ENCODE data around the gene STIM2. TPM values are rescaled to one million over a fixed set of nuclear protein-coding genes. Genes with fewer than 3 reads are reported as not detected.

Gene STIM2
- total and polyA plus RNA-seq, 2 donors (not counting 1 experiment from before 2014, with no cell fraction given), result 48.6 to 96.0 TPM

DNA sequence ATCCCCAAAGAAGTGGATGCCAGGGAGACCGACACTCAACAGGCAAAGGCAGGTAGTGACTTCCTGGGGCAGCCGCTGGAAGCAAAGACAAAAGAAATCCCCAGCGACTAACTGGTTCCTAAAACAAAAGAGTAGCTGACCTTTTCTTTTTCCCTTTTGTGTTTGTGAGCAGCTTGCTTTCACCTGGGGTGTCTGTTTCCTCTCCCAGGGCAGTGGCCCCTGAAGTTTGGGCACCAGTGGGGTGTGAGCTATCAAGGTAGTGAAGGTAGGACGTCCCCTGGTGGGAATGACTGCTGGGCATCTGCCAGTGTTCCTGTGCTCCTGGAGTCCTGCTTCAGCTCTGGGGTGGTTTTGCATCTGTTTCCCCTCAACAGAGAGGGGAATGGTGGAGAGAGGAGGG, 41.6 kb upstream of the STIM2 start:
- Histone ChIP-seq H3K4me1 (ENCODE audit: control insufficient read depth in 2 of 2, insufficient read depth in 2 of 2, low read length in 2 of 2) (peaks cover 40 to 47% of the 10 kb centered on the region in 2 donors), H3K36me3 (replicated peaks in 1 of 2; ENCODE audit: control extremely low read depth in 1 of 2, control insufficient read depth in 1 of 2, extremely low read depth in 1 of 2, insufficient read depth in 2 of 2, low read length in 1 of 2) (no peaks in the 10 kb centered on the region), H4K20me1 (ENCODE audit: control insufficient read depth, insufficient read depth, low read length, poor library complexity, severe bottlenecking) (peaks cover 6% of the 10 kb centered on the region), H2AFZ (ENCODE audit: insufficient read depth, low read depth, low read length, poor library complexity, severe bottlenecking) (no peak overlapping the region), H3K4me2 (replicated peaks; ENCODE audit: low read depth, low read length, poor library complexity, severe bottlenecking) (peak overlapping the region; percentile 45), H3K27me3 (replicated peaks in 1 of 4; ENCODE audit: control extremely low read depth in 1 of 4, control insufficient read depth in 3 of 4, insufficient read depth in 4 of 4, low read length in 3 of 4) (peaks cover 0 to 76% (median 47%) of the 10 kb centered on the region in 4 experiments), H3K27ac (ENCODE audit: low read length in 2 of 2) (no peak overlapping the region), H3K9ac (ENCODE audit: low read length) (no peak overlapping the region), H3K4me3 (ENCODE audit: control extremely low read depth in 1 of 5, extremely low read depth in 1 of 5, insufficient read depth in 1 of 5, low read depth in 2 of 5, low read length in 4 of 5) (no peak overlapping the region), H3K79me2 (ENCODE audit: control insufficient read depth, insufficient read depth, low read length) (peaks cover 4% of the 10 kb centered on the region), H3K9me3 (ENCODE audit: control extremely low read depth in 1 of 3, control insufficient read depth in 2 of 3, insufficient read depth in 1 of 3, low read length in 2 of 3) (peaks cover 0 to 19% (median 15%) of the 10 kb centered on the region in 3 donors)
- no peak overlapping the region for H3K4me3 Mint-ChIP-seq
- peaks cover 6% of the 10 kb centered on the region for H3K9me3 Mint-ChIP-seq (ENCODE audit: insufficient read depth)
- TF ChIP-seq EZH2 (IDR thresholded peaks at IDR 0.05; ENCODE audit: borderline replicate concordance, insufficient read depth, low read depth, low read length, poor library complexity, severe bottlenecking) (no peak), CTCF (IDR thresholded peaks at IDR 0.05) (no peak)
- DNase-seq, result no peak
- H3K4me1 Mint-ChIP-seq, result peaks cover 52% of the 10 kb centered on the region
- intact Hi-C loops (cut with micrococcal nuclease), result no loop called here
- ChIA-PET CTCF (interaction anchor here (1.2 to 1.6 kb wide), 2 partner anchors 8 to 11 kb away, joined by 3 to 4 read pairs; no protein-coding TSS in a partner anchor), POLR2A (no interaction called here)
- H3K27ac Mint-ChIP-seq, result no peak overlapping the region
- peaks cover 74% of the 10 kb centered on the region for H3K27me3 Mint-ChIP-seq
- 33% methylated on average over 3 of the region's 4 CpGs for WGBS (ENCODE audit: insufficient coverage)
- ATAC-seq (ENCODE audit: low read depth), result no peak

DNA sequence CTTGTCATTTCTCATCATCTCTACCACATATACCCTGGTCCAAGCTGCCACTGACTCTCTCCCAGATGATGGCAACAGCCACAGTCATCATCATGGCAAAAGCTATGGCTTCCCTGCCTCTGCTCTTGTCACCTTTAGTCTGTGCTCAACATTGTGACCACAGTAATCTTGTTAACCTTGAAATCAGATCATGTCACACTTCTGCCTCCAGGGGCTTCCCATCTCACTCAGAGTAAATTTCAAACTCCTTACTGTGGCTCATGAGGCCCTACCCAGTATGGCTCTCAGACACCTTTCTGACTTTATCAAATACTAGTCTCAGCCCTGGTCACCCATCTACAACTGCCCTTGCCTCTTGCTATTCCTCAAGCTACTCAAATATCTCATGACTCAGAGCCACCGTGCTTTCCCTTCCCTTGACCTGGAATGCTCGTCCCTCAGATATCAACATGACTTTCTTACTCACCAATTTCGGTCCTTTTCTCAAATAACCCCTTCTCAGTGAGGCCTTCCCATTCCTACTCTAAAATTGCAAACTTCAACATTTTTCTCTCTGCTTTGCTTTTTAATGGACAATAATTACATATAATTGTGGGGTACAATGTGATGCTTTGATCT, 41.1 kb upstream of the STIM2 start:
- ATAC-seq (ENCODE audit: low read depth) (no peak), DNase-seq (no peak)
- H2AFZ ChIP-seq (ENCODE audit: insufficient read depth, low read depth, low read length, poor library complexity, severe bottlenecking), result no peak overlapping the region
- intact Hi-C loops (cut with micrococcal nuclease), result loop anchor here (5.0 kb wide), 2 partner anchors 32 to 193 kb away; no protein-coding TSS in a partner anchor
- WGBS (ENCODE audit: insufficient coverage), result 92% methylated on average over 2 of the region's 3 CpGs
- no peak overlapping the region for H3K9ac ChIP-seq (ENCODE audit: low read length)
- TF ChIP-seq EZH2 (IDR thresholded peaks at IDR 0.05; ENCODE audit: borderline replicate concordance, insufficient read depth, low read depth, low read length, poor library complexity, severe bottlenecking) (no peak), CTCF (IDR thresholded peaks at IDR 0.05) (no peak)
- Mint-ChIP-seq H3K4me3 (peak overlapping the region; percentile 0), H3K27ac (peak overlapping the region; percentile 17), H3K4me1 (peaks cover 55% of the 10 kb centered on the region), H3K27me3 (peaks cover 70% of the 10 kb centered on the region), H3K9me3 (ENCODE audit: insufficient read depth) (peaks cover 6% of the 10 kb centered on the region)
- peaks cover 0 to 73% (median 50%) of the 10 kb centered on the region in 4 experiments for H3K27me3 ChIP-seq (replicated peaks in 1 of 4; ENCODE audit: control extremely low read depth in 1 of 4, control insufficient read depth in 3 of 4, insufficient read depth in 4 of 4, low read length in 3 of 4)
- H3K36me3 ChIP-seq (replicated peaks in 1 of 2; ENCODE audit: control extremely low read depth in 1 of 2, control insufficient read depth in 1 of 2, extremely low read depth in 1 of 2, insufficient read depth in 2 of 2, low read length in 1 of 2), result no peaks in the 10 kb centered on the region
- peaks cover 42 to 48% of the 10 kb centered on the region in 2 donors for H3K4me1 ChIP-seq (ENCODE audit: control insufficient read depth in 2 of 2, insufficient read depth in 2 of 2, low read length in 2 of 2)
- H3K4me2 ChIP-seq (replicated peaks; ENCODE audit: low read depth, low read length, poor library complexity, severe bottlenecking), result peak overlapping the region; percentile 45
- H3K9me3 ChIP-seq (ENCODE audit: control extremely low read depth in 1 of 3, control insufficient read depth in 2 of 3, insufficient read depth in 1 of 3, low read length in 2 of 3), result peaks cover 0 to 21% (median 15%) of the 10 kb centered on the region in 3 donors
- no peak overlapping the region for H3K27ac ChIP-seq (ENCODE audit: low read length in 2 of 2)
- ChIA-PET POLR2A (no interaction called here), CTCF (interaction anchor here (1.2 kb wide), 1 partner anchor 11 kb away, joined by 3 read pairs; no protein-coding TSS in a partner anchor)
- peaks cover 6% of the 10 kb centered on the region for H4K20me1 ChIP-seq (ENCODE audit: control insufficient read depth, insufficient read depth, low read length, poor library complexity, severe bottlenecking)
- no peak overlapping the region for H3K4me3 ChIP-seq (ENCODE audit: control extremely low read depth in 1 of 5, extremely low read depth in 1 of 5, insufficient read depth in 1 of 5, low read depth in 2 of 5, low read length in 4 of 5)
- peaks cover 4% of the 10 kb centered on the region for H3K79me2 ChIP-seq (ENCODE audit: control insufficient read depth, insufficient read depth, low read length)

Data from B cell (primary cell).